ENCODE data around the gene ANTXR1.

The ANTXR1 gene

DNA sequence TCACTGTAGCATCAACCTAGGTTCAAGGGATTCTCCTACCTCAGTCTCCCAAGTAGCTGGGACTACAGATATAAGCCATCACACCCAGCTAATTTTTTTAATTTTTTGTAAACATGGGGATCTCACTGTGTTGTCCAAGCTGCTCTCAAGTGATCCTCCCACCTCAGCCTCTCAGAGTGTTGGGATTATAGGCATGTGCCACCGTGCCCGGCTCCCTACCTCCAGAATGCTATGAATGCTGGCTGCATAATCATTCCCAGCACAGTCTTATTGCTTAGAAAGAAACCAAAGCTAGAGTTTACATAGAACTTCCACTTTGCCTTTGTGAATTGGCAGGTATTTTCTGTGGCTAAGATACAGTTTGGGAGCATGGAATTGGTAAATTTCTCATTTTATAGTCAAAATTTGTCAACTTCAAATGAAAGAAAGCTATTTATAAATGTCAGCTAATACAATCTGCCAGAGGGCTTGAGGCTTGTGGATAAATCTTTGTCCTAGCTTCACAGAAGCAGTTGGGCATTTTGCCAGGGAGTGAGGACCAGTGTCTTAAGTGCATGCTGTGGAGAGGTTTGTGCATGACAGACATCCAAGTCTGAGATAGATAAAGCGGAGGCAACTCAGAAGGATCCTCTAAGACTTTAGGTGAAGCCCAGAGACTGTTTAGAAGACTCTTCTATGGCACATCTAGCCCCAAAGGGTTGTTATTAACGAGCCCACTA is 175.4 kb downstream of the ANTXR1 start:
- DNase-seq (no peak), ATAC-seq (replicated peaks) (no peak)
- no peaks in the 10 kb centered on the region for H3K4me1 Mint-ChIP-seq
- no peak overlapping the region for H3K27ac Mint-ChIP-seq
- peaks cover 4 to 21% of the 10 kb centered on the region in 2 donors for H3K27me3 Mint-ChIP-seq
- H3K9me3 Mint-ChIP-seq = no peaks in the 10 kb centered on the region
- H3K36me3 Mint-ChIP-seq = no peaks in the 10 kb centered on the region
- H3K4me3 Mint-ChIP-seq = no peak overlapping the region

DNA sequence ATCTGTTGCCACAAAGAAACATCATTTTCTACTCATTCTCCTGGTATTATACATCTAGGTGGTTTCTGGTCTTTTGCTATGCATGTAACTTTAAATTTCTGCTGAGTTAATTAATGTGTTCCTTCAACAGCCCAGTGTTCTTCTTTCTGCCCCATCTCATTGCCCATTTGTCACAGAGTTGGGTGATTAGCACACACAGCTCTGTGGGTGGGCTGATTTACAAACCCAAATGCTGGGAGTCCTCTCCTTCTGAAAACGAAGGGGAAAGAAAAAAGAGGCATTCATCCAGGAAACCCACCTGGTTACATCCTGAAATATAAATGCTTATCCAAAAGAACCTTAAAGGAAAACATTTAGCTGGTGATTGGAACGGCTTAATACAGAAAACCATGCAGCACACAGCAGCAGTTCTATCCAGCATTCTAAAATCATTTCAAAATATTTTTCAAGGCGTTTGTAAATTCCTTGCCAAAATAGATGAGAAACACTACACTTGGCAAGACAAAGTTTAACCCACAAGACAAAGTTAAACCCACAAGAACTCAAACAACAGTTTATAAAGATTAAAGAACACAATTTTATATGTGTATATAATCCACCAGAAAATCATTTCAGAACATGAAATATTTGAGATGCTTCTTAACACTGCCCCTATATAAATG is 177.9 kb downstream of the ANTXR1 start:
- Mint-ChIP-seq H3K27ac (no peak overlapping the region), H3K4me3 (no peak overlapping the region), H3K4me1 (no peaks in the 10 kb centered on the region), H3K36me3 (no peaks in the 10 kb centered on the region), H3K27me3 (peaks cover 6 to 21% of the 10 kb centered on the region in 2 donors), H3K9me3 (no peaks in the 10 kb centered on the region)
- DNase-seq (no peak), ATAC-seq (replicated peaks) (no peak)

DNA sequence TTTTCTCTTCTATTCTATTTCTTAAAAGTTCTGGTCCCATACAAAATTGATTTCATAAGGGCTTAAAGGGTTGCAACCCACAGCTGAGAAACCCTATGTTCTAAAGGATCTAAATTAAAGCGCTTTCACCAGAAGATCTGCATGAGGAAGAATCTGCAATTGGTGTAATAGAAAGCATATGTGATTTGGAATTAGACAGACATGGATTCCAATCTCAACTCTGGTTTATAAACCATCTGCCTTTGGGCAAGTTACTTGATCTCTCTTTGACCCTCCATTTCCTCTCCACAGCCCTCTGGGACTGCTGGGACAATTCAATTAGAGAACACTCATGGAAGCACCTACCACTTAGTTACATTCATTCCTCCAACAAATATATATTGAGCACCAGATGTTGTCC is 178.7 kb downstream of the ANTXR1 start:
- no peak overlapping the region for H3K4me3 Mint-ChIP-seq
- DNase-seq = no peak
- no peak for ATAC-seq (replicated peaks)
- no peaks in the 10 kb centered on the region for H3K9me3 Mint-ChIP-seq
- H3K4me1 Mint-ChIP-seq = no peaks in the 10 kb centered on the region
- H3K27me3 Mint-ChIP-seq = peaks cover 6 to 19% of the 10 kb centered on the region in 2 donors
- no peak overlapping the region for H3K27ac Mint-ChIP-seq
- no peaks in the 10 kb centered on the region for H3K36me3 Mint-ChIP-seq

DNA sequence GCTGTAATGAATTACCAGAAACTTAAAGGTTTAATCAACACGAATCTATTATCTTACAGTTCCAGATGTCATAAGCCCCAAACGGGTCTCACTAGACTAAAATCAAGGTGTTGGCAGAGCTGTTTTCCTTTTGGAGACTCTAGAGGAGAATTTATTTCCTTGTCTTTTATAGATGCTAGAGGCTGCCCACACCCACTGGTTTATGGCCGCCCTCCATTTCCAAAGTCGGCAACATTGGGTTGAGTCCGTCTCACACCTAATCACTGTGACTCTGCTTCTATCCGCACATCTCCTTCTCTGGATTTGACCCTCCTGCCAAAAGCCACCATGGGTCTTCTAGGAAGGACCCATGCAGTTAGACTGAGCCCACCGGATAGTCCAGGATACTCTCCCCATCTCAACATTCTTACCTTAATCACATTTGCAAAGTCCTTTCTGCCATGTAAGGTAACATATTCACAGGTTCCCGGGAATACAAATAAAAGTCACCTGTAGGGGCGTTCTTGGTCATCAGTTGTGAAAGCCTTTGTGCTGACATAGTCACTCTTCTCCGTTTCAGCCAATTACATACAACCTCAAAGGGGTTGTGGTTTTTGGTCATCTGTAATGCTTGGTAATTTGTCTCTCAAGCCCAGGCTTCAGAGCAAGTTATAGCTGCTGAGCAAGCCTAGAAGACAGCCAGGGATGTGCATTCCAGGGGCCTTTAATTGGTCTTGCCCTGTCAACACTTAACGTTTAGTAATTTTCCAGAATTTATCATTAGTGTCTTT is 179.4 kb downstream of the ANTXR1 start:
- no peak for ATAC-seq (replicated peaks)
- Mint-ChIP-seq H3K27me3 (peaks cover 6 to 14% of the 10 kb centered on the region in 2 donors), H3K4me1 (no peaks in the 10 kb centered on the region), H3K9me3 (no peaks in the 10 kb centered on the region), H3K4me3 (no peak overlapping the region), H3K36me3 (no peaks in the 10 kb centered on the region), H3K27ac (no peak overlapping the region)
- no peak for DNase-seq

DNA sequence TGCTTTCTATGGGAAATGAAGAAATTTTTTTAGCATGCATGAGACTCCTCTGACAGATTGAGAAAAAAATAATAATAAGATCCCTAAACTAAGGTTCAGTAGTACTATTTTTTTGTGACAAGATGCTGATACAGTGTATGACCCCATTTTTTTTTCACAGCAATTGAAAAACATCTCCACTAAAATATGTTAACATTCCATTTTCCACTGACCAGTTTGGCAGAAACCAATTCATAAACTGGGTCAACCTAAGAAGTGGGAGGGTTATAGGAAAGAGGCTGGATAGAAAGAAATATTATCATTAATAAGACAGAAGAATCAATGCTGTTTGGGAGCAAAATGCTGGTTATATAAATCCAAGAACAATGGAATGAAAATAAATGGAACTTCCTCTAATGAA is 182.7 kb downstream of the ANTXR1 start:
- H3K4me1 Mint-ChIP-seq = no peaks in the 10 kb centered on the region
- no peak overlapping the region for H3K4me3 Mint-ChIP-seq
- H3K36me3 Mint-ChIP-seq = no peaks in the 10 kb centered on the region
- H3K27ac Mint-ChIP-seq = no peak overlapping the region
- ATAC-seq (replicated peaks) (no peak), DNase-seq (no peak)
- no peaks in the 10 kb centered on the region for H3K9me3 Mint-ChIP-seq
- H3K27me3 Mint-ChIP-seq = peaks cover 4 to 6% of the 10 kb centered on the region in 2 donors

DNA sequence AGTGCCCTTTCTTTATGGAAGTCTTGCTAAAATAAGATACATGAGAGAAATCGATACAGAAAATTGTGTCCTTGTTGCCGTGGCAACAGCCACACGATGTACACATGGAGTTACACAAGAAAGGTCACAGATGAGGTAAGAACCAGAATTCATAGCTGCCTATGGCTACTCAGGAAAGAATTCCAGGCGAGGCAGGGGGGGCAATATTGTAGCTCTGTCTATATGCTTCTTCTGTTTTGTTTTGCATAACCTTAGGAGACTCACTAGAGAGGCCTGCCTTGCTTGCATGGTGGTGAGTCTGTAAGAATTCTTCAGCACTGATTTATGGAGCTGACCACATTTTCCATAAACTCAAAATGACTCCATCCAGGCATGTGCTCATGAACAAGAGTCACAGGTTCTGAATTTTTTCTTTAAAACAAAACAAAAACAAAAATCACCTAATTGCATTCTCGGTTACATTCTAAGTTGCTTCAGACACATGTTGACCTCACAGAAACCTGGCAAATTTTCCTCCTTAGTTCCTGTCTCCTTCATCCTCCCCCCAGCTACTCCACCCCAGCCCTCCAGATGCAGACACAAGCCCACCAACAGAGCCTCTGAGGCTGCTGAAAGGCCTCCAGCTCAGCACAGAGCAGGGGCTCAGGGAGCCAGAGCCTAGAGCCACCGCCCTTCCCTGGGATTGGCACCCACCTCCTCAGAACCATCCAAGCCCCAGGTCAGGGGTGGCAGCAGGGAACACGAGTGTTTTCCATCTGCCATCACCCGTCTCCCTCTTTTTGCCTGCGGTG is 183.5 kb downstream of the ANTXR1 start:
- no peak overlapping the region for H3K27ac Mint-ChIP-seq
- no peak for ATAC-seq (replicated peaks)

DNA sequence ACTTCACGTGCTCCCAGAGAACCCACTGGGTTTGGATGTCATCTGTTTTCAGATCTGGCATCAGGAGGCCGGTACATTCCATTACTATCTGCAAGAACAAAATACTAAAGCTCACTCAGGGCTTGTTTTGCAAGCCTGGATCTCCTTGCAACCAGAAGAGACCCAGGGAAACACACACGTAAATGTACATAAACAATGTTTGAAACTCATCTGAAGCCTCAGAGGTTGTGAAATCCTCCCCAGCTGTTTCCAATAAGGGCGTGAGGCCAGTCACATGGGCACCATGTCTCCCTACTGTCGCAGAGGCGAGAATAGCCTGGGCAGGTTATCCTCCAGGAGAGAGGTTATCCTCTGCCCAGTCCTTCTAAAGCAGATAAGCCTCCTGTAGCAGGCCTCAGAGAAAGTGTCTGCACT is 187.1 kb downstream of the ANTXR1 start:
- peaks cover 0 to 1% of the 10 kb centered on the region in 2 donors for H3K4me1 Mint-ChIP-seq
- DNase-seq = no peak
- no peaks in the 10 kb centered on the region for H3K36me3 Mint-ChIP-seq
- H3K4me3 Mint-ChIP-seq = no peak overlapping the region
- no peaks in the 10 kb centered on the region for H3K9me3 Mint-ChIP-seq
- H3K27ac Mint-ChIP-seq = no peak overlapping the region
- no peak for ATAC-seq (replicated peaks)
- peaks cover 8 to 11% of the 10 kb centered on the region in 2 donors for H3K27me3 Mint-ChIP-seq

More for the DNA sequence above, 183.5 kb downstream of the ANTXR1 start:
- Mint-ChIP-seq H3K27me3 (peaks cover 4 to 6% of the 10 kb centered on the region in 2 donors), H3K36me3 (no peaks in the 10 kb centered on the region), H3K9me3 (no peaks in the 10 kb centered on the region), H3K4me3 (no peak overlapping the region), H3K4me1 (no peaks in the 10 kb centered on the region)
- no peak for DNase-seq

DNA sequence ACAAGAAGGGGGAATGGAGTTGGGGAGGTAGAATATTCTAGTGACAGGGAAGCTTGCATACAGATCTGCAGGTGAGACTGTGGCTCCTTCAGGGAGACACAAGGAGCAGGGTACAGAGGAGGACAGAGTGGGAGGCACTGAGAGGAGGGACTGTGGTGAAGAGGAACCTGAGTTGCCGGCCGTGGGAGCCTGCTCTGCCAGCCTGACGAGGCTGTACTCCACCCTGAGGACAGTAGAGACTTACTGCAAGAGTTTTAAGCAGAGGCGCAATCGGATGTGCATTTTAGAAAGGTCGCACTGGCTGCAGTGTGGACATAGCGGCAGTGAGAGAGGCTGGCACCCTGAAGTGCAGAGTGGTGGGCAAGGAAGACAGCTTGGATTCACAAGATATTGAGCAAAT is 188.3 kb downstream of the ANTXR1 start:
- DNase-seq (no peak), ATAC-seq (replicated peaks) (no peak)
- no peak overlapping the region for H3K4me3 Mint-ChIP-seq
- H3K9me3 Mint-ChIP-seq = no peaks in the 10 kb centered on the region
- peaks cover 0 to 1% of the 10 kb centered on the region in 2 donors for H3K4me1 Mint-ChIP-seq
- H3K27me3 Mint-ChIP-seq = peaks cover 9 to 11% of the 10 kb centered on the region in 2 donors
- no peak overlapping the region for H3K27ac Mint-ChIP-seq
- H3K36me3 Mint-ChIP-seq = no peaks in the 10 kb centered on the region

DNA sequence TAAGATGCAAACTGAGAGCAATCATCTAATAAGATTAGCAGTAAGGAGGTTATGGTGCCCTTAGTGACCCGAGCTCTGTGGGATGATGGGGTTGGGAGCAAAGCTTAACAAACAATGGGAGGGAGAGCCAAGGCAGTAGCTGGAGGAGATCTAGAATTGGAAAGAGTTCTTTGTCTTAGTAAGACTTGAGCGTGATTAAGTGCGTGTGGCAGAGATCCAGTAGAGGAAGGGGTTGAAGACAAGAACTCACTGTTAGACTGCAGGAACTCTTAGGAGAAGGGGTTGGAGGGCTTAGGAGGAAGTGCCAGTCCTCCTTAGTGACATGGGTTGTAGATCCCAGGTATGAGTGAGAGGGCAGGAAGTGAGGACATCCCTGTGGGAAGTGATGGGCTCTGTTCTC is 189.3 kb downstream of the ANTXR1 start:
- Mint-ChIP-seq H3K27me3 (peaks cover 9 to 11% of the 10 kb centered on the region in 2 donors), H3K36me3 (no peaks in the 10 kb centered on the region), H3K9me3 (peaks cover 0 to 2% of the 10 kb centered on the region in 2 donors), H3K4me1 (peaks cover 0 to 1% of the 10 kb centered on the region in 2 donors), H3K27ac (no peak overlapping the region), H3K4me3 (no peak overlapping the region)
- no peak for ATAC-seq (replicated peaks)
- no peak for DNase-seq

DNA sequence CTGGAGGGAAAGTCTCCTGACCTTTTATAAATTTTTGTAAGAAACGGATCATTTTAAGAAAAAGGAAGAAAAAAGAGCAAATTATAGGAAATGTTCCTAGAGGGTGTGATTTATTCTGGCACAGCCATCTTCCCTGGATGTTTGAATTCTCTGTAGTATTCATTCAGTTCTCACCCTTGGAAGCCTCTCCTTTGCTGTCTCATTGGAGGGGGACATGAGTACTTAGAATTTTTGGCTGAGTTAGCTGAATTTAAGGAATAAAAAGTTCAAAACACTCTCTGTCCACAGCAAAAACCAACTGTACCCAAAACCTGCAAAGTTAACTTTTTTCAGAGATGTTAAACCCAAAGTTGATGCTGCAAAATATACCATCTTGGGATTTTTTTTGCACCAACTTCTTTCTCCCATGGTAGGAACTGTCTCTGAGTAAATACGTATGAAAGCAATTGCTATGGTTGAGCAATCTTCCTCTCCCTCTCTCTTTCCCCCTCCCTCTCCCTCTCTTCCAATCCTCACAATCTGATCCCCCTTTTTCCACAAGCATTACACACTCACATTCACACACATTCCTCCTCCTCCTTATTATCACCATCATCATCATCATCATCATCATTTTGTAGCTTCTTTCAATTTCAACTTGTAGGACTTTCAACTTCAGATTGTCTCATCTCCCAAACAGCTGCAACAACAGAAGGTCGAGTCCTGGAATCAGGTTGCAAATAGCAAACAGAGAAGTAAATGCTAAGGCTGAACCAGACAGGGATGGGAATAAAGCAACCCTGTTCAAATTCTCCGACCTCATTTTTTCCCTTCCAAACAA is 190.4 kb downstream of the ANTXR1 start:
- Mint-ChIP-seq H3K4me3 (no peak overlapping the region), H3K36me3 (no peaks in the 10 kb centered on the region), H3K9me3 (peaks cover 0 to 2% of the 10 kb centered on the region in 2 donors), H3K27me3 (peaks cover 9 to 11% of the 10 kb centered on the region in 2 donors), H3K4me1 (peaks cover 0 to 1% of the 10 kb centered on the region in 2 donors), H3K27ac (no peak overlapping the region)
- DNase-seq (no peak), ATAC-seq (replicated peaks) (no peak)

DNA sequence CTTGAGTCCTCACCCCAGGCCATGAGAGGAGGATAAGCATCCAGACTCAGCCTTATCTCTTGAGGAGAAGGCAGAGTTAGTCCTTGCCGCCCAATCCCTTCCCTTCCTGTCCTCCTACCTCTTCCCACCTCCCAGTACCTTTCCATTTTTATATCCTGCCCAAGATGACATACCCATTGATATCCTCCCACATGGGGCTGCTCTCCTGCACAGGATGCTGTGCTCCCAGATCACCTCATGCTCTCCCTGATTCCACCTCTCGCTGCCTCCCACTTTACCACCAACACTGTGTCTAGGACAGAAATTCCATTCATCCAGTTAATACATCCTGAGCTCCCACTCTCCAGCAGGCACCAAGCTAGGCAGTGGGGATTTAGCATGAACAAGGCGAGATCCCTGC is 191.7 kb downstream of the ANTXR1 start:
- Mint-ChIP-seq H3K4me3 (no peak overlapping the region), H3K36me3 (no peaks in the 10 kb centered on the region), H3K9me3 (peaks cover 0 to 2% of the 10 kb centered on the region in 2 donors), H3K4me1 (peaks cover 0 to 1% of the 10 kb centered on the region in 2 donors), H3K27ac (no peak overlapping the region), H3K27me3 (peaks cover 9 to 11% of the 10 kb centered on the region in 2 donors)
- no peak for ATAC-seq (replicated peaks)
- DNase-seq = no peak

DNA sequence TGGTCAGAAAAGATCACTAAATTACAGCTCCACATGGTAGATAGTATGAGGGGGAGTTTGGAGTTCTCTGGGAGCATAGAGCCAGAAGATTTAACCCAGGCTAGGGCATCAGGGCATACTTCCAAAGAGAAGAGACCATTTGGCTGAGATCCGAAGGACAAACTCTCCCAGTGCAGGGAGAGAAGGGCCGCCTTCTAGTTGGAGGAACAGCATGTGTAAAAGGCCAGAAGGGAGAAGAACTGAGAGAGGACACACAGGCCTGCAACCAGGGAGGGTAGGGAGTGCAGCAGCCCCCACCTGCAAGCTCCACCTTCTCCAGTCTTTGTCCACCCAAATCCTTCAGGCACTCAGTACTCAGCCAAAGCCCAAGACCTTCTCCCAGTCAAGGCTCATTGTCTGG is 192.1 kb downstream of the ANTXR1 start:
- Mint-ChIP-seq H3K36me3 (no peaks in the 10 kb centered on the region), H3K9me3 (peaks cover 0 to 2% of the 10 kb centered on the region in 2 donors), H3K27ac (no peak overlapping the region), H3K27me3 (peaks cover 9 to 11% of the 10 kb centered on the region in 2 donors), H3K4me1 (peaks cover 0 to 1% of the 10 kb centered on the region in 2 donors), H3K4me3 (no peak overlapping the region)
- DNase-seq = no peak
- no peak for ATAC-seq (replicated peaks)

DNA sequence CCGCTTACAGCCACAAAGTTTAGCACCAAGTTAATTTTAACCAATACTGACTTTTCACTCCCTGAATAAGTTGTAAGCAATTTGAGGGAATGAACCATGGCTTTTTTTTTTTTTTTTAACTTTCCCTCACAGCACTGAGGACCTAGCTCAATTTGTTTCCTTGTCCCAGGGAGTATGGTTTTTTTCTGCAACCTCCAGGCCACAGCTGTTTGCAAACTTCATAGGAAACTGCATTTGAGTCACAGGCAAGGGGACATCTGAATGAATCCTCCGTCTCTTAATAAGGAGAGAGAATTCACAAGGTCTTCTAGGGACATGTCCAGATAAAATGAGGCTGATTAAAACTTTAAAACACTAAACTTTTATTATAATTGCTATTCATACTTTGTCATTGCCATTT is 192.5 kb downstream of the ANTXR1 start:
- Mint-ChIP-seq H3K36me3 (no peaks in the 10 kb centered on the region), H3K27ac (no peak overlapping the region), H3K9me3 (peaks cover 0 to 2% of the 10 kb centered on the region in 2 donors), H3K4me1 (peaks cover 0 to 1% of the 10 kb centered on the region in 2 donors), H3K27me3 (peaks cover 9 to 11% of the 10 kb centered on the region in 2 donors), H3K4me3 (no peak overlapping the region)
- DNase-seq (no peak), ATAC-seq (replicated peaks) (no peak)
